Measurements from ENCODE around the gene POLE. TPM values are rescaled to one million over a fixed set of nuclear protein-coding genes. Genes with fewer than 3 reads are reported as not detected.

Gene POLE
- total and polyA plus RNA-seq, 8 donors: 29.2 to 60.5 (median 56.0) TPM

DNA sequence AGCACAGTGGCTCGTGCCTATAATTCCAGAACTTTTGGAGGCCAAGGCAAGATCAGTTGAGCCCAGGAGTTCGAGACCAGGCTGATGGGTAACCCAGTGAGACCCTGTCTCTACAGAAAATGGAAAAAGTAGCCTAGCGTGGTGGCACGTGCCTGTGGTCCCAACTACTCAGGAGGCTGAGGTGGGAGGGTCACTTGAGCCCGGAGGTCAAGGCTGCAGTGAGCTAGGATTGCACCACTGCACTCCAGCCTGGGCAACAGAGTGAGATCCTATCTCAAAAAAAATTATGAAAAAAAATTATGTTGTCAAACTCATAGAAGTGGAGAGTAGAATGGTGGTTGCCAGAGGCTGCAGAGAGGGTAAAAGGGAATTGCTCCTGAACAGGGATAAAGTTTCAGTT, 73.1 kb downstream of the POLE start:
- TF ChIP-seq, protein P1, sequence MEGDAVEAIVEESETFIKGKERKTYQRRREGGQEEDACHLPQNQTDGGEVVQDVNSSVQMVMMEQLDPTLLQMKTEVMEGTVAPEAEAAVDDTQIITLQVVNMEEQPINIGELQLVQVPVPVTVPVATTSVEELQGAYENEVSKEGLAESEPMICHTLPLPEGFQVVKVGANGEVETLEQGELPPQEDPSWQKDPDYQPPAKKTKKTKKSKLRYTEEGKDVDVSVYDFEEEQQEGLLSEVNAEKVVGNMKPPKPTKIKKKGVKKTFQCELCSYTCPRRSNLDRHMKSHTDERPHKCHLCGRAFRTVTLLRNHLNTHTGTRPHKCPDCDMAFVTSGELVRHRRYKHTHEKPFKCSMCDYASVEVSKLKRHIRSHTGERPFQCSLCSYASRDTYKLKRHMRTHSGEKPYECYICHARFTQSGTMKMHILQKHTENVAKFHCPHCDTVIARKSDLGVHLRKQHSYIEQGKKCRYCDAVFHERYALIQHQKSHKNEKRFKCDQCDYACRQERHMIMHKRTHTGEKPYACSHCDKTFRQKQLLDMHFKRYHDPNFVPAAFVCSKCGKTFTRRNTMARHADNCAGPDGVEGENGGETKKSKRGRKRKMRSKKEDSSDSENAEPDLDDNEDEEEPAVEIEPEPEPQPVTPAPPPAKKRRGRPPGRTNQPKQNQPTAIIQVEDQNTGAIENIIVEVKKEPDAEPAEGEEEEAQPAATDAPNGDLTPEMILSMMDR (IDR thresholded peaks at IDR 0.05): no peak
- ATAC-seq (no peak), DNase-seq (peak in 1 of 4 donors; percentile 9)
- no peak overlapping the region for H3K4me3 ChIP-seq
- H3K9me3 ChIP-seq: peaks cover 0 to 19% of the 10 kb centered on the region in 2 donors
- no peaks in the 10 kb centered on the region for H3K36me3 ChIP-seq
- H3K27ac ChIP-seq: no peak overlapping the region
- intact Hi-C loops (cut with DNase I): loop anchor here in 1 of 2 donors (5.0 kb wide), 1 partner anchor 197 kb away; no protein-coding TSS in a partner anchor
- peaks cover 22 to 64% of the 10 kb centered on the region in 2 donors for H3K27me3 ChIP-seq
- H3K4me1 ChIP-seq: peaks cover 2 to 5% of the 10 kb centered on the region in 2 donors

DNA sequence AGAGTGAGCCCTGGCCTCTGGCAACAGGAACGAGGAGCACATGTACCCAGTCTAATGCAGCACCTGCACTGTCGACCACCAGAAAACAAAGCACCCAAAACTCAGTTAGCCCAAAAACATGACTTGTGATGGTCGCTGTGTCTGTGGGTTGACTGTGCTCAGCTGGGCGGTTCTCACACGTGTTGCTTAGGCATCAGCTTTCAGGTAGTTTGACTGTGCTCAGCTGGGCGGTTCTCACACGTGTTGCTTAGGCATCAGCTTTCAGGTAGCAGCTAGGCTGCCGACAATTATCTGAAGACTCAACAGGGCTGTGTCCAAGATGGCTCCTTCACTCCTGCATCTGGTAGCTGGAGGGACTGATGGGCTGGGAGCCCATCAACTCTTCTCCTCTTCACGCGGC, 75.5 kb downstream of the POLE start:
- Histone ChIP-seq H3K4me3 (no peak overlapping the region), H3K27ac (no peak overlapping the region), H3K36me3 (no peaks in the 10 kb centered on the region), H3K4me1 (peaks cover 0 to 5% of the 10 kb centered on the region in 2 donors), H3K27me3 (peaks cover 9 to 62% of the 10 kb centered on the region in 2 donors), H3K9me3 (peaks cover 0 to 13% of the 10 kb centered on the region in 2 donors)
- DNase-seq (peak in 1 of 4 donors; percentile 16), ATAC-seq (no peak)
- TF ChIP-seq, protein P1 (IDR thresholded peaks at IDR 0.05): no peak
- intact Hi-C loops (cut with DNase I): loop anchor here in 1 of 2 donors (5.0 kb wide), 1 partner anchor 194 kb away; no protein-coding TSS in a partner anchor

DNA sequence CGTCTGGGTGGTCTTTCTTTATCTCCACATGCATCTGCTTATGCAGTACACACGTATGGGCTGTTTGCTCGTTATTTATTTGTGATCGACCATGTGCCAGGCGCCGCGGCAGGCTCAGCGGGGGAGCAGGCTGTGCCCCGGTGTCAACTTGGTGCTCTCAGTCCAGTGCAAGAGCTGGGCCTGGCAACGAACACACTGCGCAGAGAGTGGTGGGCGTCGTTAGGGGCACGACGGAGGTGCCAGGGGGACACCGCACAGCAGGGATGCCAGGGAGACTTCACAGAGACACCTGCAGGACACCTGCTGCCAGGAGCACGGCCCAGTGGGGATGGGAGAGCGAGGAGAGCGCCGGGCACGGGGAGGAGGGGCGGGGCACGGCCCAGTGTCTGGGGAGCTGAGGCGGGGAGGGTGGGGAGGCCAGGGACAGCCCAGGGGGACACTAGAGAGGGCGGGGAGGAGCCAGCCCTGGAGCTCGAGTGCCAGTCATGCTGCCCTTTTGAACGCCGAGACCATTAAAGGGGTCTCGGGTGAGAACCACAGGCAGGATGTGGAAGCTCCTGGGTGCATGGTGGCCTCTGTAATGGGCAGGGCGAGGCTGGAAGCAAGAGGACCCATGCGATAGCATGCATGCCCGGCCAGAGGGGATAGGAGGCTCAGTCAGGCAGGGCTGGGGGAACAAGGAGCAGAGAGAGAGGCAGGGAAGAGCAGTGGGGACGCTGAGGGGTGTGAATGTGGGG, 76.1 kb downstream of the POLE start:
- Histone ChIP-seq H3K27me3 (peaks cover 9 to 62% of the 10 kb centered on the region in 2 donors), H3K36me3 (no peaks in the 10 kb centered on the region), H3K4me3 (no peak overlapping the region), H3K9me3 (peaks cover 0 to 8% of the 10 kb centered on the region in 2 donors), H3K27ac (no peak overlapping the region), H3K4me1 (peaks cover 0 to 5% of the 10 kb centered on the region in 2 donors)
- intact Hi-C loops (cut with DNase I): loop anchor here in 1 of 2 donors (5.0 kb wide), 1 partner anchor 194 kb away; no protein-coding TSS in a partner anchor
- TF ChIP-seq, protein P1 (IDR thresholded peaks at IDR 0.05): no peak
- ATAC-seq: no peak
- DNase-seq: peak in 1 of 4 donors; percentile 63

DNA sequence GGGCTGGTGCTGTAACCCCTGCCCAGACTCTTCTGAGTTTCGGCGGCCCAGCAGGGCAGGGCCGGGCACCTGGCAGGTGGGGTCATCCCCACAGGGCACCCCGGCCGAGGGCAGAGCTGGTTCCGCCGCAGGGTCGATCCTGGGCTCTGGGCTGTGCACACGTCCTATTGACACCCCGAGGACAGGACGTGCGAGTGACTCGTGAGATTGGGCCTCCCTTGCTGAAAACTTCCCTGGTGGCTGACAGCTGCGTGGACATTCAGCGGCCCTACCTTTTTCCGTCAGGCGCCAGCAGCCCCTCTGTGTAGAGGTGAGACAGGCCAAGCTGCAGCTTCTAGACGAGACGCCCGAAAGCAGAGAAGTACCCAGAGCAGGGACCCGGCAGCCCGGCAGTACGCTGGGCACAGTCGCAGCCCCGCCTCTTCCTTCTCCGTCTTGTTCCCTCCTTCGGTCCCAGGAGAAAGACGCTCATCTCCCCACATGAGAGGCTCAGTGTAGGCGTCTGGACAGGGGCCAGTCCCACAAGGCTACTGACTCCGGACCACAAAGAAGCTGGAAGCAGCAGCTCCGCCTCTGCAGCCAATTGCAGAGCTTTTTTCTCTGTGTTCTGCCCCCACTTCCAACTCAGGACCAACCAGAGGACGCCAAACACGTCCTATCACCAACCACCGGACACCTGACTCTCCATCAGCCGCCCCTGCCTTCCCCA, 76.9 kb downstream of the POLE start, which contains the start of gene LRCOL1:
TSS of gene LRCOL1 (minus strand) at position 532 of the 709 bp plus-strand sequence. CDS start 4,331 bp downstream, outside the sequence.
- ATAC-seq (peak; percentile 57), DNase-seq (peak in 3 of 4 donors; percentile 58 to 75 (median 59))
- peaks cover 9 to 62% of the 10 kb centered on the region in 2 donors for H3K27me3 ChIP-seq
- TF ChIP-seq, protein P1 (IDR thresholded peaks at IDR 0.05): no peak
- H3K4me1 ChIP-seq: peaks cover 0 to 5% of the 10 kb centered on the region in 2 donors
- H3K4me3 ChIP-seq: peak within 1 kb of the TSS in 1 of 2 donors; percentile 6
- no peaks in the 10 kb centered on the region for H3K36me3 ChIP-seq
- H3K9me3 ChIP-seq: peaks cover 0 to 8% of the 10 kb centered on the region in 2 donors
- H3K27ac ChIP-seq: no peak within 1 kb of the TSS
- intact Hi-C loops (cut with DNase I): loop anchor here in 1 of 2 donors (5.0 kb wide), 1 partner anchor 193 kb away; no protein-coding TSS in a partner anchor
